Measurements from ENCODE around the gene MBD6. TPM values are rescaled to one million over a fixed set of nuclear protein-coding genes. Genes with fewer than 3 reads are reported as not detected.

Gene MBD6
- total and polyA plus RNA-seq, 2 of the 13 experiments (the other 11 are each of a cell fraction or from before 2014, with no cell fraction given) = 4.1 to 5.9 TPM

GRCh38 chr12:57547288-57548012 is 24.8 kb downstream of the MBD6 start (continued):
- TF ChIP-seq ZNF687 (CRISPR knock-in tag; IDR thresholded peaks at IDR 0.05) (no peak), ZNF549 (CRISPR knock-in tag; IDR thresholded peaks at IDR 0.05) (no peak), THAP8 (CRISPR knock-in tag; IDR thresholded peaks at IDR 0.05; ENCODE audit: borderline replicate concordance) (no peak), PRPF4 (IDR thresholded peaks at IDR 0.05; ENCODE audit: low read depth, low read length, poor library complexity, severe bottlenecking) (no peak), KDM5B (CRISPR knock-in tag; IDR thresholded peaks at IDR 0.05; ENCODE audit: borderline replicate concordance) (no peak)

DNA sequence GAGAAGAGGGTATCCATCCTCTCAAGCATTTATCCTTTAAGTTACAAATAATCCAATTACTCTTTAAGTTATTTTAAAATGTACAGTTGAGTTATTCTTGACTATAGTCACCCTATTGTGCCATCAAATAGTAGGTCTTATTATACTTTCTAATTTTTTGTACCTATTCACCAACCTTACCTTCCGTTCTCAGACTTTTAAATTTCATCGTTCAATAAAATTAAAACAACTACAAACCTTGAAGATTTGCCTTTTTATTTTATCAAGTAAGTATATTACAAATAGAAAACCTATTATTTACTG is 25.3 kb downstream of the MBD6 start:
- POLR2A ChIA-PET = interaction anchor here (1.0 kb wide), 1 partner anchor 29 kb away, joined by 3 read pairs; no protein-coding TSS in a partner anchor
- ATAC-seq = no peak
- TF ChIP-seq MBNL3 (CRISPR knock-in tag; conservative IDR thresholded peaks at IDR 0.05) (no peak), RNF2 (conservative IDR thresholded peaks at IDR 0.05; ENCODE audit: low read depth) (no peak), SP2 (CRISPR knock-in tag; IDR thresholded peaks at IDR 0.05) (no peak), PHF20 (CRISPR knock-in tag; IDR thresholded peaks at IDR 0.05) (no peak), ZFYVE20 (CRISPR knock-in tag; IDR thresholded peaks at IDR 0.05; ENCODE audit: borderline replicate concordance, low read depth) (no peak), PAX8 (CRISPR knock-in tag; IDR thresholded peaks at IDR 0.05; ENCODE audit: borderline replicate concordance) (no peak), DNMT3B (CRISPR knock-in tag; conservative IDR thresholded peaks at IDR 0.05) (no peak), SMAD1 (CRISPR knock-in tag; IDR thresholded peaks at IDR 0.05; ENCODE audit: borderline replicate concordance, low read depth) (no peak), ZNF292 (CRISPR knock-in tag; IDR thresholded peaks at IDR 0.05; ENCODE audit: borderline replicate concordance, low read depth) (no peak), ETS1 (CRISPR knock-in tag; IDR thresholded peaks at IDR 0.05) (no peak), HMG20A (CRISPR knock-in tag; IDR thresholded peaks at IDR 0.05; ENCODE audit: borderline replicate concordance) (no peak), ZZZ3 (CRISPR knock-in tag; IDR thresholded peaks at IDR 0.05; ENCODE audit: borderline replicate concordance) (no peak), ZNF33B (CRISPR knock-in tag; IDR thresholded peaks at IDR 0.05) (no peak)

More for the DNA sequence above, 25.3 kb downstream of the MBD6 start:
- FAIRE-seq (no peak), DNase-seq (ENCODE audit: low spot score) (no peak)
- Histone ChIP-seq H4K20me1 (ENCODE audit: insufficient read depth, low read length) (no peaks in the 10 kb centered on the region), H3K4me2 (ENCODE audit: low read depth, low read length) (no peak overlapping the region), H3K79me2 (ENCODE audit: insufficient read depth, low read length) (peaks cover 20% of the 10 kb centered on the region), H3K36me3 (replicated peaks in 1 of 2; ENCODE audit: control insufficient read depth in 1 of 2, insufficient read depth in 2 of 2, low read length in 2 of 2) (no peaks in the 10 kb centered on the region), H3K9me3 (ENCODE audit: low read length) (no peaks in the 10 kb centered on the region), H3K4me3 (replicated peaks in 1 of 3; ENCODE audit: insufficient read depth in 1 of 3, low read depth in 2 of 3, low read length in 3 of 3) (no peak overlapping the region), H2AFZ (ENCODE audit: low read length) (no peak overlapping the region), H3K9ac (ENCODE audit: insufficient read depth, low read depth, low read length) (no peak overlapping the region), H3K27ac (ENCODE audit: extremely low read length, insufficient read depth, low read length) (no peak overlapping the region), H3K27me3 (ENCODE audit: control insufficient read depth in 1 of 2, insufficient read depth in 2 of 2, low read length in 2 of 2) (peaks cover 1 to 27% of the 10 kb centered on the region in 2 experiments; a peak in 3 of 5 replicates), H3K4me1 (ENCODE audit: insufficient read depth, low read length) (peaks cover 61% of the 10 kb centered on the region)
- in situ Hi-C loops (cut with HindIII; ENCODE audit: extremely low pct_ligation_motif_present, low pct_unique_long_range_greater_than_20kb) = no loop called here
- CTCF ChIA-PET (ENCODE audit: low intra/inter-chr PET ratio, low total read pairs) = no interaction called here
- 75% methylated on average over 2 of the region's 2 CpGs for WGBS (ENCODE audit: low lambda C conversion rate)
- intact Hi-C loops (cut with micrococcal nuclease; ENCODE audit: unreplicated experiment) = no loop called here
- no TSS peak for BruUV-seq (replicated peaks)

Data from HepG2 (cell line).